HCT116 (cell line): ENCODE measurements around the gene EEF1G. TPM values are rescaled to one million over a fixed set of nuclear protein-coding genes. Genes with fewer than 3 reads are reported as not detected.

ENCODE experiments used
- ATAC-seq: fragments of 200-7000 bp; cut with Tn5 transposase; 2 replicates; pipeline ENCODE4 v1.9.1; 2020; ENCODE audit warnings: mild to moderate bottlenecking, moderate library complexity
- BruUV-seq: library from RNA; stranded (reverse); fragments of 400-500 nt; replicated peaks from 2 replicates; lab custom pipeline; 2021; lab: Mats Ljungman, UMichigan
- CTCF ChIA-PET: fragments of 300-600 bp; sonication (Branson Sonifier 250); formaldehyde crosslinking; loops from one replicate; lab custom pipeline; 2021; ENCODE audit warnings: antibody characterized with exemption; lab: Charles Lee
- POLR2A ChIA-PET: fragments of 300-600, 350-600 bp; sonication (Branson Sonifier 250); formaldehyde crosslinking; loops from one replicate; lab custom pipeline; 2021; ENCODE audit warnings: antibody characterized with exemption; lab: Charles Lee
- RAD21 ChIA-PET, 2 experiments: fragments of 300-600 bp; sonication (Branson Sonifier 250); formaldehyde crosslinking; loops; one replicate each; lab custom pipeline; 2023; ENCODE audit warnings: low total read pairs in 2 of 2; ENCODE audit not compliant: uncharacterized antibody in 2 of 2, unreplicated experiment in 2 of 2, low non-redundant PET in 1 of 2; lab: Charles Lee
- DNase-seq: peaks from one replicate; pipeline ENCODE4 v3.0.0-alpha.2; 2010; ENCODE audit warnings: low read depth, low spot score
- H2AFZ ChIP-seq: fragments of 200-600 bp; shearing (Covaris generic), sonication (generic); 2 replicates; pipeline ENCODE4 v1.6.1; 2017; ENCODE audit warnings: low read depth, mixed run types, mixed read lengths, antibody characterized with exemption, low read length; ENCODE audit not compliant: poor library complexity, severe bottlenecking
- H3K27ac ChIP-seq: 2 replicates; pipeline ENCODE4 v1.5.1; 2012; ENCODE audit warnings: low read depth, low read length
- H3K27me3 ChIP-seq: fragments of 200-600 bp; sonication (generic); 2 replicates; pipeline ENCODE4 v1.6.1; 2016; ENCODE audit warnings: mixed run types, low read length, mixed read lengths; ENCODE audit not compliant: insufficient read depth
- H3K36me3 ChIP-seq, 2 experiments: fragments of 200-500 bp in 1 of 2; fragments of 200-600 bp in 1 of 2; sonication (Bioruptor generic) in 1 of 2; sonication (generic) in 1 of 2; 2 replicates each; pipeline versions ENCODE4 v1.5.1 to v1.6.1; 2014 to 2016; ENCODE audit warnings: low read length in 2 of 2, inconsistent platforms in 1 of 2, mixed read lengths in 1 of 2, mixed run types in 1 of 2; ENCODE audit not compliant: insufficient read depth in 2 of 2, control insufficient read depth in 1 of 2
- H3K4me1 ChIP-seq, 2 experiments: fragments of 200-600 bp in 1 of 2; sonication (generic) in 1 of 2; 2 replicates each; pipeline versions ENCODE4 v1.5.1 to v1.6.1; 2012 to 2017; ENCODE audit warnings: low read length in 2 of 2, inconsistent platforms in 1 of 2, mild to moderate bottlenecking in 1 of 2, mixed read lengths in 1 of 2, mixed run types in 1 of 2, moderate library complexity in 1 of 2; ENCODE audit not compliant: insufficient read depth in 2 of 2, control insufficient read depth in 1 of 2
- H3K4me2 ChIP-seq: fragments of 200-600 bp; sonication (generic); 2 replicates; pipeline ENCODE4 v1.6.1; 2017; ENCODE audit warnings: mixed run types, low read length, mixed read lengths
- H3K4me3 ChIP-seq, 2 experiments: fragments of 200-600 bp in 1 of 2; sonication (generic) in 1 of 2; replicated peaks in 1 of 2; 2 replicates each; pipeline ENCODE4 v1.5.1; 2011 to 2016; ENCODE audit warnings: low read length in 2 of 2, control low read depth in 1 of 2, low read depth in 1 of 2, mild to moderate bottlenecking in 1 of 2, mixed read lengths in 1 of 2, mixed run types in 1 of 2
- H3K79me2 ChIP-seq: fragments of 200-600 bp; sonication (generic); 2 replicates; pipeline ENCODE4 v1.6.1; 2017; ENCODE audit warnings: mild to moderate bottlenecking, mixed run types, low read length, moderate library complexity, mixed read lengths; ENCODE audit not compliant: insufficient read depth
- H3K9ac ChIP-seq: fragments of 200-600 bp; sonication (generic); 2 replicates; pipeline ENCODE4 v1.6.1; 2016; ENCODE audit warnings: low read length, mixed read lengths
- H3K9me2 ChIP-seq: fragments of 200-600 bp; sonication (generic), shearing (Covaris generic); 2 replicates; pipeline ENCODE4 v1.6.1; 2017; ENCODE audit warnings: mixed run types, mild to moderate bottlenecking, moderate library complexity; ENCODE audit not compliant: insufficient read depth
- H3K9me3 ChIP-seq, 2 experiments: fragments of 200-500 bp in 1 of 2; fragments of 200-600 bp in 1 of 2; sonication (Bioruptor generic) in 1 of 2; sonication (generic) in 1 of 2; 2 replicates each; pipeline ENCODE4 v1.6.1; 2014 to 2017; ENCODE audit warnings: low read length in 2 of 2, mixed read lengths in 2 of 2, inconsistent platforms in 1 of 2, low read depth in 1 of 2, mild to moderate bottlenecking in 1 of 2, mixed run types in 1 of 2, moderate library complexity in 1 of 2; ENCODE audit not compliant: control insufficient read depth in 1 of 2, insufficient read depth in 1 of 2
- H4K20me1 ChIP-seq: fragments of 200-600 bp; sonication (generic), shearing (Covaris generic); 2 replicates; pipeline ENCODE4 v1.6.1; 2017; ENCODE audit warnings: mixed run types, mild to moderate bottlenecking, moderate library complexity; ENCODE audit not compliant: insufficient read depth
- CEBPB ChIP-seq: IDR thresholded peaks from 2 replicates; pipeline ENCODE4 v1.6.1; 2012; ENCODE audit warnings: low read depth
- EZH2 ChIP-seq: fragments of 200-600 bp; sonication (generic); IDR thresholded peaks from 2 replicates; pipeline ENCODE4 v1.6.1; 2017; ENCODE audit warnings: antibody characterized with exemption, mixed run types
- EZH2phosphoT487 ChIP-seq: fragments of 200-600 bp; IDR thresholded peaks from 2 replicates; pipeline ENCODE4 v1.6.1; 2018; ENCODE audit warnings: antibody characterized with exemption, borderline replicate concordance
- FOSL1 ChIP-seq: IDR thresholded peaks from 2 replicates; pipeline ENCODE4 v1.6.1; 2012; ENCODE audit warnings: low read depth
- JUND ChIP-seq: IDR thresholded peaks from 2 replicates; pipeline ENCODE4 v1.6.1; 2012
- MAX ChIP-seq: IDR thresholded peaks from 2 replicates; pipeline ENCODE4 v1.6.1; 2012
- RAD21 ChIP-seq: IDR thresholded peaks from 2 replicates; pipeline ENCODE4 v1.6.1; 2012; ENCODE audit warnings: low read depth, mild to moderate bottlenecking
- SP1 ChIP-seq: IDR thresholded peaks from 2 replicates; pipeline ENCODE4 v1.6.1; 2012; ENCODE audit warnings: low read depth
- SRF ChIP-seq: IDR thresholded peaks from 2 replicates; pipeline ENCODE4 v1.6.1; 2012; ENCODE audit warnings: low read depth
- YY1 ChIP-seq: IDR thresholded peaks from 2 replicates; pipeline ENCODE4 v1.6.1; 2011; ENCODE audit warnings: low read length, low read depth, moderate library complexity, mild to moderate bottlenecking; ENCODE audit not compliant: insufficient replicate concordance; ENCODE audit errors: extremely low read depth
- ZBTB33 ChIP-seq: IDR thresholded peaks from 2 replicates; pipeline ENCODE4 v1.6.1; 2011; ENCODE audit warnings: mild to moderate bottlenecking, low read length, moderate library complexity; ENCODE audit not compliant: insufficient replicate concordance; ENCODE audit errors: extremely low read depth
- ZFX ChIP-seq: fragments of 450-650 bp; IDR thresholded peaks from 2 replicates; pipeline ENCODE4 v1.6.1; 2017
- intact Hi-C: fragments of 100-400 bp; cut with micrococcal nuclease; formaldehyde crosslinking; loops from 2 replicates; pipeline ENCODE4 v1.10.0; 2022
- total RNA-seq: library from RNA; stranded (reverse); gene quantifications from one replicate; pipeline ENCODE4 v1.2.1, GENCODE V29; 2021; ENCODE audit not compliant: unreplicated experiment

Gene EEF1G
- total RNA-seq, 1 experiment from 2014 or later, result 1,901 TPM

- DNase-seq (no peak), ATAC-seq (no peak)
- intact Hi-C loops, result no loop called here
- Histone ChIP-seq H3K27ac (no peak overlapping the region), H2AFZ (no peak overlapping the region), H3K36me3 (peaks cover 31 to 51% of the 10 kb centered on the region in 2 experiments), H3K79me2 (peaks cover 75% of the 10 kb centered on the region), H3K9ac (no peak overlapping the region), H4K20me1 (peaks cover 16% of the 10 kb centered on the region; the same call in 1 of the 2 replicates), H3K27me3 (no peaks in the 10 kb centered on the region), H3K4me2 (no peak overlapping the region), H3K9me2 (no peaks in the 10 kb centered on the region), H3K4me1 (peaks cover 34 to 37% of the 10 kb centered on the region in 2 experiments), H3K4me3 (no peak overlapping the region), H3K9me3 (no peaks in the 10 kb centered on the region)
- RAD21 ChIA-PET, result no interaction called here
- no peak for TF ChIP-seq CEBPB
- no peak for TF ChIP-seq MAX
- TF ChIP-seq EZH2phosphoT487, result no peak
- TF ChIP-seq YY1, result no peak
- no peak for TF ChIP-seq JUND
- TF ChIP-seq ZBTB33, result no peak
- no peak for TF ChIP-seq FOSL1
- no peak for TF ChIP-seq SP1
- no peak for TF ChIP-seq EZH2
- no peak for TF ChIP-seq SRF
- no peak for TF ChIP-seq ZFX
- no peak for TF ChIP-seq RAD21
- CTCF ChIA-PET, result no interaction called here
- no TSS peak for BruUV-seq
- POLR2A ChIA-PET, result no interaction called here
These were observed 37.3 kb downstream of the EEF1G start for GRCh38 chr11:62536301-62536957.
